GM21390 (cell line): Measurements from ENCODE around the gene HOXC4.
"Not testable (repeated sequence)": the region's sequence is repeated elsewhere in the genome, so short reads cannot be mapped to it uniquely, and the experiment has no call there.

Experiments
- ATAC-seq: cut with Tn5 transposase; IDR thresholded peaks from one replicate; pipeline ENCODE4 v1.9.1; 2021; ENCODE audit not compliant: unreplicated experiment

The HOXC4 gene

DNA sequence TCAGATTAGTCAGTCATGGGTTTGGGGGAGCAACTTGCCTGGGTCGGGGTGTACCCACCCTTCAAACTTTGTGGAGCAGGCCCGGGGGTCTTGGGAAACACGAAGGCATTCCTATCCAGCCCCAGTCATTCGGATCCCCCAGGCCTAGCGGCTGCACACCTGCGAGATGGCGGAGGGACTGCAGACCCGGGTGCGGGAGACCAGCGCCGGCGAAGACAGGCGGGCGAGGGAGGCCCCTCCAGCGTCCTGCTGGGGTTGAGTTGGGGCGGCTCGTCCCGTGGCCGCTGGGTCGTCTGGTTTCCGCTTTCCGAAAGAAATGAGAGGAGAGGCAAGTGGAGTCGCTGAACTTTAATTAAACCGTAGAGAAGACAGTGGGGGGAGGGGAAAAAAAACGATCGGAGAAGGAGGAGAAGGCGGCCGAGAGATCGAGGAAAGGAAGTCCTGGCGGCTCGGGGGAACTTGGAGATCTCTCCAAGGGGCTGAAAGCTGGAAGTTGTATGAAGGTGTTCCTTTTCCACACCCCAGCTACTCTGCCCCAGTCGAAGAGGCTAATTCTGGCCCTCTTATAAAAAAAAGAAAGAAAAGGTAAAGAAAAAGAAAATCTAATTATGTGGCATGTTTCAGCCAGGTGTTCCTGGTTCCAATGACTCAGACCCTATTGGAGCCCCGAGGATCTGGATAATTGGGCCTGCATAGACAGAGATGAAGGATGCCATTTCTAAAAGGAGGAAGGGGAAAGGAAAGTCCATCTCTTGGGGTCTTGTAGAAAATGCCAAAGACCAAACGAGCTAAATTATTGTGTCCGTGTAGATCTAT is 28.2 kb downstream of the HOXC4 start:
- not testable (repeated sequence) for ATAC-seq

- no peak for ATAC-seq
Observed at GRCh38 chr12:54082397-54082892, 28.8 kb downstream of the HOXC4 start.

GRCh38 chr12:54088011-54088410 is 34.4 kb downstream of the HOXC4 start:
- not testable (repeated sequence) for ATAC-seq

DNA sequence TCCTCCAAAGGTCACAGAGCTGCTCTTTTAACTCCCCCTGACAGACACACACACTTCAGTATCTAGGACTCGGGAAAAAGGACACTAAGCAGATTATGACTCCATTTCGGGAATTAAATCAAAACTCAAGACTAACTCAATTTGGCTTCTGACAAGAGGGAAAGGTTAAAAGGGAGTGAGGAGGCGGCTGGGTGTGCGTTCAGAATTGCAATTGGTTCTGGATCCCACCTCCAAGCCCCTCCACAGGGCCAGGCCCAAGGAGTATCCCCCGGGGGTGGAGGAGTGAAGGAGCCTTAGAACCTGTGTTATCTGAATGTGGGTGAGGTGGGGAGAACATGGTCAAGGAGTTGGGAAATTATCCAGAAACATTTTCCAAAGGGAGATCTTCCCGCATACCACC is 35.8 kb downstream of the HOXC4 start:
- ATAC-seq = not testable (repeated sequence)

DNA sequence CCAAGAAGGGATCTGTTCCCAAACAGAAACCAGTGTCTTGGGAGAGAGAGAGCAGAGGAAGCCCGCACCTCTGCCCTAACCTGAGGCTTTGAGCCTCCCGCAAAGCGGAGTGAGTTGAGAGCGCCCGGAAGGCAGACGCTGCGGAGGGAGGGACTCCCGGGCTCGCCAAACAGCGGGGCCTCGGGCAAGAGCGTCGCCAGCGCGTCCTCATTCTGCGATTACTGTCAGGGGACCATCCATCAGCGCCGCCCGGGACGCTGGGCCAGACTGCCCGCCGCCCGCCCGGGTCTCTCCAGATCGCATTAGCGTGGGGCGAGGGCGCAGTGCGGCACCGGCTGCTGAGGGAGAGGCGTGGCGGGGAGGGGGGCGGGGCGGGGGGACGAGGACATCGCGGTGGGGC is 36.7 kb downstream of the HOXC4 start:
- not testable (repeated sequence) for ATAC-seq

DNA sequence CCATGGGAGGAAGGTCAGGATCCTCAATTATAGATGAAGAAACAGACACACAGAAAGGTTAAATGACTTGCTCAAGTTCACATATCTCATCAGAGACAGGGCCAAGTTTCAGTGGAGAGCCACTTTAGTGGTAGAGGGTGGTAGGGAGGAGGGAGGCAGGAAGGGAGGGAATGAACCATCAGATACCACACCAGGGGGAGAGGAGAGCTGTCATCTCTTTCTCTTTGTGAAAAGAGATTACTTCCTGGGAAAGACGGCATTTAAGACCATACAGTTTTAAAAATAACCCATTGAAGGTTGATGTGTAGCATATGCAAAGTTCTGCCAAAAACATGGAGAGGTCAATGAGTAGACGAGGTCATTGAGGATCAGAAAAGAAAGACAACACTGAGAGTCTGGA is 39.3 kb downstream of the HOXC4 start:
- not testable (repeated sequence) for ATAC-seq

GRCh38 chr12:54095928-54096327 is 42.3 kb downstream of the HOXC4 start:
- not testable (repeated sequence) for ATAC-seq

- ATAC-seq = not testable (repeated sequence)
Observed at GRCh38 chr12:54098644-54099043, 45.0 kb downstream of the HOXC4 start.

DNA sequence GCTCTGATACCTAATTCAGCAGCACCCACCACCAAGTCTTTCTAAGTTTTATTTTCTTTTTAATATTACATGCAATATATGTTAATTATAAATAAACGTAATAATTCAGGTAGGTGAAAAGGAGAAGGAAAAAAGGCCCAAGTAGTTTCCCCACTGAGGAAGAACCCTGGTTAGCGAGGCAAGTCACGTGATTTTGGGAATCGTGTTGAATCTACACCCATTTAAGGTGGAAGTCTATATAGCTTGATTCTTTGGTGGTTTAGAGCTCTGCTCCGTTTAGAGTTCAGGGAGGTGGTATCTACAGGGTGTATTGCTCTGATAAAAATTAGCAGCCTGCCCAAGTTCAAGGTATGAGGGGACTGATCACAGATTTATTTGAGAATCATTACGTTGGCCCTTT is 47.0 kb downstream of the HOXC4 start:
- ATAC-seq = not testable (repeated sequence)

DNA sequence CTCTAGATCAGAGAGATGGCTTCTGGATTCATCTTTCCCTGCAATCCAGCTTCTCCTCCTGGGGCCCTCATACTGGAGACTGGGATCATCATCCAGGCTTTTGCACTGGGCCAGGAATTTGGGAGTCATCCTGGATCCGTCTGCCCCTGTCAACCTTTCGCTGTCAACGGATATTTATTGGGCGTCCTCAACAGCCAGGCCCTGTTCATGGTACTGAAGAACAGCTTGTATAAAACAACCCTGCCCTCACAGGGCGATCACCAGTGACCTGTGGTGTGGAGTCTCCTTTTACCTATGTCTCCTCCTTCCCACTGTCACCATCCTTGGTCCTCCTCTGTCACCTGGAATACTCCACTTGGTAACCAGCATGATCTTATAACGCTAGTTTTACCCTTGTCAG is 48.6 kb downstream of the HOXC4 start:
- ATAC-seq = not testable (repeated sequence)

DNA sequence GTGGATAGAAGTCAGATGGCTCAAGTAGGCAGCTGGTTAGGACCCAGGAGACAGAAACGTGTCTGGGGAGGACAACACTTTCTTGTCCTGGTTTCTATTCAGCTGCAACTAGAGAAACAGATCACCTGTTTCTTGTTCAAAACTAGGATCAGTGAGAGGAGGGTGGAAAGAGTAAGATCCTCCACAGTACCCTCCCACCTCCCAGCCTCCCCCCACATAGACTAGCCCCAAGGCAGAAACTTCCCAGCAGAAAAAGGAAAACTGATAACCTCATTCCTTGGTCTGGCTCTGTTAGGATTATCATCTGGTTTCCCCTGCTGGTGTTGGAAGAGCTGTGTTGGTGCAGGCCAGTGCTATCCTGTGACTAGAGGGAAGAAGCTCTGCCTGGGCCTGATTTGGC is 50.2 kb downstream of the HOXC4 start:
- not testable (repeated sequence) for ATAC-seq
